Activated CD8-positive, alpha-beta memory T cell treated with anti-CD3 and anti-CD28 coated beads, Interleukin-2, amount 50 U/mL, for 1 hour (primary cell): ENCODE data around the gene BCAS3.

Experiments
- DNase-seq: peaks from one replicate; pipeline ENCODE4 v3.0.0-alpha.2; 2020; ENCODE audit errors: extremely low read depth

The BCAS3 gene

GRCh38 chr17:61289408-61290385 is 612.0 kb downstream of the BCAS3 start:
- DNase-seq: no peak

- no peak for DNase-seq
Observed at GRCh38 chr17:61291451-61292285, 614.0 kb downstream of the BCAS3 start.

- no peak for DNase-seq
Observed at GRCh38 chr17:61294286-61294685, 616.6 kb downstream of the BCAS3 start.

- DNase-seq: no peak
Observed at GRCh38 chr17:61294777-61295176, 617.1 kb downstream of the BCAS3 start.

GRCh38 chr17:61296058-61296457 is 618.4 kb downstream of the BCAS3 start:
- DNase-seq: no peak

- no peak for DNase-seq
Observed at GRCh38 chr17:61299517-61300513, 622.2 kb downstream of the BCAS3 start.

- no peak for DNase-seq
Observed at GRCh38 chr17:61302953-61303816, 625.5 kb downstream of the BCAS3 start.

GRCh38 chr17:61303817-61304096 is 626.1 kb downstream of the BCAS3 start:
- no peak for DNase-seq

- DNase-seq: no peak
Observed at GRCh38 chr17:61305024-61305423, 627.4 kb downstream of the BCAS3 start.

GRCh38 chr17:61306003-61306402 is 628.4 kb downstream of the BCAS3 start:
- no peak for DNase-seq

- no peak for DNase-seq
Observed at GRCh38 chr17:61307905-61308886, 630.5 kb downstream of the BCAS3 start.

GRCh38 chr17:61309362-61310256 is 632.0 kb downstream of the BCAS3 start:
- no peak for DNase-seq

- no peak for DNase-seq
Observed at GRCh38 chr17:61310590-61310989, 632.9 kb downstream of the BCAS3 start.

- no peak for DNase-seq
Observed at GRCh38 chr17:61312406-61313295, 635.0 kb downstream of the BCAS3 start.

GRCh38 chr17:61313461-61314326 is 636.0 kb downstream of the BCAS3 start:
- no peak for DNase-seq

- DNase-seq: no peak
Observed at GRCh38 chr17:61314368-61315078, 636.9 kb downstream of the BCAS3 start.
